Measurements from ENCODE around the gene MYO6. TPM values are rescaled to one million over a fixed set of nuclear protein-coding genes. Genes with fewer than 3 reads are reported as not detected.

The MYO6 gene
- total RNA-seq, 2 donors from 2014 or later = 5.8 to 6.6 TPM

DNA sequence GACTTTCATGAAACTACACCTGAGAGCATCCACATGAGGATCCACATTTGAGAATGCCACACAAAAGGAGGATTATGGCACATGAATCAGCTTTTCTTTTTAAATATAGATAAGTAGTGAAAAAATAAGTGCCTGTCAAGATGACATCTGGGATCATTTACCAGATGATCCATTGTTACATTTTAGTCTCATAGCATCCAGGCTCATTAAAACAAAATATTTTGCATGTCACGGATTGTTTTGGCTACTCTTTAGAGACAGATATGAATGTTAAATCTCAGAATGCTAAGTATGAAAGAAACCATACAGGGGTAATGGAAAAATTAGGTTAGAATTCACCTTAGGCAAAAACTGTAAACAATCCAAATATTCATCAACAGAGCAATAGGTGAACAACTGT is 66.7 kb downstream of the MYO6 start:
- no peak overlapping the region for H3K27ac Mint-ChIP-seq
- H3K36me3 Mint-ChIP-seq (ENCODE audit: insufficient read depth in 2 of 2) = no peaks in the 10 kb centered on the region
- H3K4me3 Mint-ChIP-seq = no peak overlapping the region
- H3K27me3 Mint-ChIP-seq (ENCODE audit: low read depth) = peaks cover 9% of the 10 kb centered on the region
- DNase-seq = no peak
- ATAC-seq (replicated peaks in 1 of 2) = no peak
- peaks cover 4% of the 10 kb centered on the region in 2 donors for H3K9me3 Mint-ChIP-seq
- H3K4me1 Mint-ChIP-seq (ENCODE audit: low read depth) = no peaks in the 10 kb centered on the region

GRCh38 chr6:75818098-75818855 is 69.2 kb downstream of the MYO6 start:
- H3K36me3 Mint-ChIP-seq (ENCODE audit: insufficient read depth in 2 of 2) = no peaks in the 10 kb centered on the region
- peaks cover 10% of the 10 kb centered on the region for H3K27me3 Mint-ChIP-seq (ENCODE audit: low read depth)
- no peak overlapping the region for H3K27ac Mint-ChIP-seq
- DNase-seq = no peak
- no peaks in the 10 kb centered on the region for H3K4me1 Mint-ChIP-seq (ENCODE audit: low read depth)
- H3K9me3 Mint-ChIP-seq = no peaks in the 10 kb centered on the region
- H3K4me3 Mint-ChIP-seq = no peak overlapping the region
- ATAC-seq (replicated peaks in 1 of 2) = no peak

DNA sequence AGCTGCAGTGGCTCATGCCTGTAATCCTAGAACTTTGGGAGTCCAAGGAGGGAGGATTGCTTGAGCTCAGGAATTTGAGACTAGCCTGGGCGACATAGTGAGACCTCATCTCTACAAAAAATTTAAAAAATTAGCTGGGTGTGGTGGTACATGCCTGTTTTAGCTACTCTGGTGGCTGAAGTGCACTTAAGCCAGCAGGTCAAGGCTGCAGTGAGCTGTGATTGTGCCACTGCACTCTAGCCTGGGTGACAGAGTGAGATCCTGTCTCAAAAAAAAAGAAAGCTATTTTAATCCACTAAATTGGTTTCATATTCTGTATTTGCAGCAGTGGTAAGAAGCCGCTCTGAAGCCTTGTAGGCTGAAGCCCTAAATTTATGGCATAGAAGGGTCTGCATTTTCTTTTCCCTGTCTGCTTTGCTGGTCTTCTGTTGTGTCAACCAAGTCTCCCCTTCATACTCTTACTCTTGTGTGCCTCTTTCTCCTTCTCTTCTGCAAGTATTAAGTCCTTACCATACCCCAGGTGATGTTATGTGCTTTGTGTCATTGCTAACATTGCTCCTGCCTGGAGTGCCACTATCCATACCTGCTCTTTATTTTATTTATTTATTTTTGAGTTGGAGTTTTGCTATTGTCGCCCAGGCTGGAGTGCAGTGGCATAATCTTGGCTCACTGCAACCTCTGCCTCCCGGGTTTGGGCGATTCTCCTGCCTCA is 70.9 kb downstream of the MYO6 start:
- no peak overlapping the region for H3K27ac Mint-ChIP-seq
- no peak for ATAC-seq (replicated peaks in 1 of 2)

GRCh38 chr6:75824160-75824559 is 75.1 kb downstream of the MYO6 start:
- ATAC-seq (replicated peaks in 1 of 2) = peak in 1 of 2 donors; percentile 15
- Mint-ChIP-seq H3K36me3 (ENCODE audit: insufficient read depth in 2 of 2) (no peaks in the 10 kb centered on the region), H3K27me3 (ENCODE audit: low read depth) (peaks cover 6% of the 10 kb centered on the region), H3K4me1 (ENCODE audit: low read depth) (no peaks in the 10 kb centered on the region), H3K9me3 (no peaks in the 10 kb centered on the region), H3K27ac (no peak overlapping the region), H3K4me3 (no peak overlapping the region)
- no peak for DNase-seq

More for the DNA sequence above, 70.9 kb downstream of the MYO6 start:
- Mint-ChIP-seq H3K36me3 (ENCODE audit: insufficient read depth in 2 of 2) (no peaks in the 10 kb centered on the region), H3K4me1 (ENCODE audit: low read depth) (no peaks in the 10 kb centered on the region), H3K4me3 (no peak overlapping the region), H3K27me3 (ENCODE audit: low read depth) (peaks cover 6% of the 10 kb centered on the region), H3K9me3 (no peaks in the 10 kb centered on the region)
- no peak for DNase-seq

DNA sequence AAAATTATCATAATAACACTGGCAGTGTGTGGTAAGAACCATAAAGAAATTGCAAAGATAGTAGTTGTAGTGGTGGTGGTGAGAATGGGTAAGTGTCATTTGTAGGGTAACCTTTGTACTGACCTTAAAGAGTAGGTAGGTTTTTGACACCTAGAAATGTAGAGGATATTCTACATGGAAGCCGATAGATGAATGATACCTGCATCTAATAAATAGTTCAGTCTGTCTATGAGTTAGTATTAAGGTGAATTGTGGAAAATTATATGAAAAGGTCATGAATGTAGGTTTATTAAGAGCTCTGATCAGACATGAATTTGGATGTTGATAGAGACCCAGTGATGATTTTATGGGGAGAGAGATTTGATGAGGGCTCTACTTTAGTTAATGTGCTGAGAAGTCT is 78.1 kb downstream of the MYO6 start:
- peaks cover 14% of the 10 kb centered on the region for H3K4me1 Mint-ChIP-seq (ENCODE audit: low read depth)
- peaks cover 6% of the 10 kb centered on the region for H3K27me3 Mint-ChIP-seq (ENCODE audit: low read depth)
- H3K36me3 Mint-ChIP-seq (ENCODE audit: insufficient read depth in 2 of 2) = no peaks in the 10 kb centered on the region
- DNase-seq (no peak), ATAC-seq (replicated peaks in 1 of 2) (no peak)
- no peak overlapping the region for H3K27ac Mint-ChIP-seq
- no peaks in the 10 kb centered on the region for H3K9me3 Mint-ChIP-seq
- H3K4me3 Mint-ChIP-seq = no peak overlapping the region

DNA sequence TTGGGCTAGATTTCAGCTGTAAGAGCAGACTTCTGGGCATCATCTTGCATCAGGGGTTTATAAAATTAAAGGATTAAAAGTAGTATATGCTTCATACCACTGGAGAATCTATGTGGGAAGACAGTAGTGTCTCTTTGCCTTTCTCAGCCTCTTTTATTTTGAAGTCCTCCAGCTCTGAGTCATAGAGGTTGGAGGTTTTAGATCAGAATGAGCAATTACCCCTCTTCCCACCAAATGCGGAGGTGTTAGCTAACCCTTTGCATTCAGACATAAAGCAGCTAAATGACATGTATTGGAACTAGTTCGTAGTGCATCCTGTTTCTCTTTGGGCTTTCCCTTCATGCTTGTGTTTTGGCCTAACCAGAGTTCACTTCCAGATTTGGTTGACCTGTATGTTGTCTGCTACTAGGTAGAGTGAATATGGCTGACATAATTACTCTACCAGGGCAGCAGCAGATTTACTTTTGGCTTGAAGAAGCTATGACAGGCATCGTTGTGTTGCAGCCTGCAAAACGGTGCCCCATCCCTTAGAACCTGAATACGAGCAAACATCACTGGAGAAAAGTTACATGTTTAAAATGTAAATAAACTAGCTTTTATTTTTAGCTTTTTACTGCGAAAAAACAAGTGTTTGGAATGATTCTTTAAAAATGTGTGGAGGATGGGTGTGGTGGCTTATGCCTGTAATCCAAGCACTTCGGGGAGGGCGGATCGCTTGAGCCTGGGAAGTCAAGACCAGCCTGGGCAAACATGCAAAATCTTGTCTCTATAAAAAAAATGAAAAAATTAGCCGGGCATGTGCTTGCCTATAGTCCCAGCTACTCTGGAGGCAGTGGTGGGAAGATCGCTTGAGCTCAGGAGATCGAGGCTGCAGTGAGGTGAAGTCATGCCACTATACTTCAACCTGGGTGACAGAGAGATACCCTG is 82.2 kb downstream of the MYO6 start:
- H3K4me3 Mint-ChIP-seq = peak overlapping the region; percentile 3 to 37
- H3K27me3 Mint-ChIP-seq (ENCODE audit: low read depth) = peaks cover 6% of the 10 kb centered on the region
- no peaks in the 10 kb centered on the region for H3K9me3 Mint-ChIP-seq
- peak; percentile 93 to 97 for ATAC-seq (replicated peaks in 1 of 2)
- H3K36me3 Mint-ChIP-seq (ENCODE audit: insufficient read depth in 2 of 2) = no peaks in the 10 kb centered on the region
- H3K27ac Mint-ChIP-seq = no peak overlapping the region
- peak; percentile 48 to 52 for DNase-seq
- H3K4me1 Mint-ChIP-seq (ENCODE audit: low read depth) = peaks cover 14% of the 10 kb centered on the region

- peaks cover 6% of the 10 kb centered on the region for H3K27me3 Mint-ChIP-seq (ENCODE audit: low read depth)
- H3K36me3 Mint-ChIP-seq (ENCODE audit: insufficient read depth in 2 of 2) = no peaks in the 10 kb centered on the region
- H3K9me3 Mint-ChIP-seq = no peaks in the 10 kb centered on the region
- no peak overlapping the region for H3K27ac Mint-ChIP-seq
- ATAC-seq (replicated peaks in 1 of 2) (peak in 1 of 2 donors; percentile 38), DNase-seq (no peak)
- H3K4me1 Mint-ChIP-seq (ENCODE audit: low read depth) = peaks cover 14% of the 10 kb centered on the region
- no peak overlapping the region for H3K4me3 Mint-ChIP-seq
Measured at GRCh38 chr6:75834447-75834846, 85.4 kb downstream of the MYO6 start.

- H3K4me3 Mint-ChIP-seq = no peak overlapping the region
- no peaks in the 10 kb centered on the region for H3K4me1 Mint-ChIP-seq (ENCODE audit: low read depth)
- no peaks in the 10 kb centered on the region for H3K9me3 Mint-ChIP-seq
- DNase-seq (no peak), ATAC-seq (replicated peaks in 1 of 2) (no peak)
- no peak overlapping the region for H3K27ac Mint-ChIP-seq
- no peaks in the 10 kb centered on the region for H3K36me3 Mint-ChIP-seq (ENCODE audit: insufficient read depth in 2 of 2)
- peaks cover 7% of the 10 kb centered on the region for H3K27me3 Mint-ChIP-seq (ENCODE audit: low read depth)
Measured at GRCh38 chr6:75842191-75842590, 93.2 kb downstream of the MYO6 start.

DNA sequence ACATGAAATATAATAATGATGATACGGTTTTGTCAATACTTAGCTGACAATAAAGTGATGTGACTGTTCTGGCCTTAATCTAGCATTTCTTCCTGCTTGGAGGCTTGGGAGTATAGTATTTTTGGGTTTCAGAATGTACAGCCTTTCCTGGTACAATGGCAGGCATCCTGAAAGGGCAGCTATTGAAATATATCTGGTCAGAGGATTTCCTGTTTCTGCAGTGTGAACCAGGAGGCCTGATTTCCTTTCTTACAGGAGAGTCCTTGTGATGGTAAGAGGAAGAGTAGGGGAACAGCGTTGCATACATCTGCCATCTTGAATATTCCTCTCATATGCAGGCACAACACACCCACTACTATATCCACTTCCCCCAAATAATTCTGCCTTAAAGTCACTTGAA is 93.7 kb downstream of the MYO6 start:
- no peak for DNase-seq

DNA sequence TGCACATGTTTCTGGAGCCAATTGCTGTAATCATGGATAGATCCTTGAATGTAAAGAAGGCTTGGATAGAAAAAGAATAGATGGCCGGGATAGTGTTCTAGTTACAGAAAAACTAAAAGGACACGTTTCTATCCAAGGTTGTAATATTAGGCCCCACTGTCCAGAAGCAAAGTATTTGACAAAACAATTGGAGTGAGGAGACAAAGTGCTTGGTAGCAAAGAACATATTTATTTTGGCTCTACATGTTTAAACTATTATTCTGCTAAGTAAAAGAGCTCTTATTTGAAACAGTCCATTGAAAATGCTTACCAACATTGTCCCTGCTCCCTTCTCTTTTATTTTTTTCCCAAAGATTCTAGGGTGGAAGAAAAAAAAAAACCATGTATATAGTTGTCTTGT is 94.4 kb downstream of the MYO6 start:
- ATAC-seq (replicated peaks in 1 of 2) (no peak), DNase-seq (no peak)
- Mint-ChIP-seq H3K4me1 (ENCODE audit: low read depth) (no peaks in the 10 kb centered on the region), H3K9me3 (no peaks in the 10 kb centered on the region), H3K27me3 (ENCODE audit: low read depth) (peaks cover 7% of the 10 kb centered on the region), H3K4me3 (no peak overlapping the region), H3K27ac (no peak overlapping the region), H3K36me3 (ENCODE audit: insufficient read depth in 2 of 2) (no peaks in the 10 kb centered on the region)

More for the DNA sequence above, 93.7 kb downstream of the MYO6 start:
- Mint-ChIP-seq H3K27ac (no peak overlapping the region), H3K27me3 (ENCODE audit: low read depth) (peaks cover 7% of the 10 kb centered on the region), H3K36me3 (ENCODE audit: insufficient read depth in 2 of 2) (no peaks in the 10 kb centered on the region), H3K9me3 (no peaks in the 10 kb centered on the region), H3K4me1 (ENCODE audit: low read depth) (no peaks in the 10 kb centered on the region), H3K4me3 (no peak overlapping the region)
- ATAC-seq (replicated peaks in 1 of 2) = no peak

- no peak for DNase-seq
- Mint-ChIP-seq H3K4me1 (ENCODE audit: low read depth) (no peaks in the 10 kb centered on the region), H3K36me3 (ENCODE audit: insufficient read depth in 2 of 2) (no peaks in the 10 kb centered on the region), H3K4me3 (no peak overlapping the region), H3K27me3 (ENCODE audit: low read depth) (peaks cover 7% of the 10 kb centered on the region), H3K27ac (no peak overlapping the region), H3K9me3 (no peaks in the 10 kb centered on the region)
- no peak for ATAC-seq (replicated peaks in 1 of 2)
Measured at GRCh38 chr6:75848274-75848673, 99.2 kb downstream of the MYO6 start.

DNA sequence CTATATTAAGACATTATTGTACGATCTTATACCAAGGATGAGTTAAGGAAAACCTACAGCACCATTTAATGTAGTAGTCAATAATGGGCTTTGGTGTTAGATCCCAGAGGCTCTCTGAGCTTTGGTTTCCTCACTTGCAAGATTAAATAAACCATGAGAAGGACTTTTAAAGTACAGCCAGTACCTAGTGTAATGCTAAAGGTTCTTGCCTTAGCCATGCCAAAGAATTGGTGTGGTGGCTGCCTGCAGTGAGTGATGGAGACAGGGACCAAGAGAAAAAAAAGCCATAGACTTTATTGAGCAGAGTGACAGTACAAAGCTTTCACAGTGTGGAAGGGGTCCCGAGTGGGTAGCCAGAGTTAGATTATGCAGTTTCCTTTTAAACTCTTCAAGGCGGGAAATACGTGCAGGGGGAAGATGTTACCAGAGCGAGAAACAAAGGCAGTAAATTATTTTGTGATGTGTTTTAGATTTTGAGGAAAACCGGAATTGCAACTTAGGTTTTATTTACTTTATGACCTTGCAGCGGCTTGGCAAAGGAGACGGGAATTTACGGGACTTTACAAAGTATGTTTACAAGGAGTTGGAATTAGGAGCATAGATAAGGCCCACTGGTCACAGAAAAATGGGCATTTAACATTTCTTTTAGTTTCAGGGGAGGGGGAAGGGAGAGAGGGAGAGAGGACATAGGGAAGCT is 100.4 kb downstream of the MYO6 start:
- Mint-ChIP-seq H3K27me3 (ENCODE audit: low read depth) (peaks cover 7% of the 10 kb centered on the region), H3K9me3 (no peaks in the 10 kb centered on the region), H3K4me3 (no peak overlapping the region), H3K4me1 (ENCODE audit: low read depth) (no peaks in the 10 kb centered on the region), H3K27ac (no peak overlapping the region), H3K36me3 (ENCODE audit: insufficient read depth in 2 of 2) (no peaks in the 10 kb centered on the region)
- ATAC-seq (replicated peaks in 1 of 2) = no peak
- no peak for DNase-seq
